ENCODE results near the gene PANX1.

GRCh38 chr11:94198718-94199117, 70.1 kb downstream of the PANX1 start:
- no peak for TF ChIP-seq CTCF (IDR thresholded peaks at IDR 0.05)
- TF ChIP-seq IRF2 (CRISPR knock-in tag; IDR thresholded peaks at IDR 0.05; ENCODE audit: borderline replicate concordance, low read depth), result no peak
- TF ChIP-seq GABPB1 (CRISPR knock-in tag; IDR thresholded peaks at IDR 0.05), result no peak
- TF ChIP-seq ARID4B (CRISPR knock-in tag; IDR thresholded peaks at IDR 0.05; ENCODE audit: borderline replicate concordance), result no peak
- no peak for TF ChIP-seq USF2 (CRISPR knock-in tag; IDR thresholded peaks at IDR 0.05)
- TF ChIP-seq JUN (CRISPR knock-in tag; IDR thresholded peaks at IDR 0.05), result no peak
- TF ChIP-seq MLX (CRISPR knock-in tag; IDR thresholded peaks at IDR 0.05), result no peak
- no peak for TF ChIP-seq MAX (CRISPR knock-in tag; IDR thresholded peaks at IDR 0.05)
- TF ChIP-seq ZNF121 (CRISPR knock-in tag; IDR thresholded peaks at IDR 0.05), result no peak
- no peak for TF ChIP-seq NFE2L1 (CRISPR knock-in tag; IDR thresholded peaks at IDR 0.05)
- TF ChIP-seq SP1 (CRISPR knock-in tag; conservative IDR thresholded peaks at IDR 0.05), result no peak

All from WTC11 (cell line).